GM18519 (cell line): ENCODE results near the gene LRRC23.

Experiments
- ATAC-seq: cut with Tn5 transposase; IDR thresholded peaks from one replicate; pipeline ENCODE4 v1.9.1; 2021; ENCODE audit warnings: mild to moderate bottlenecking, moderate library complexity; ENCODE audit not compliant: unreplicated experiment, low FRiP score

LRRC23 gene

DNA sequence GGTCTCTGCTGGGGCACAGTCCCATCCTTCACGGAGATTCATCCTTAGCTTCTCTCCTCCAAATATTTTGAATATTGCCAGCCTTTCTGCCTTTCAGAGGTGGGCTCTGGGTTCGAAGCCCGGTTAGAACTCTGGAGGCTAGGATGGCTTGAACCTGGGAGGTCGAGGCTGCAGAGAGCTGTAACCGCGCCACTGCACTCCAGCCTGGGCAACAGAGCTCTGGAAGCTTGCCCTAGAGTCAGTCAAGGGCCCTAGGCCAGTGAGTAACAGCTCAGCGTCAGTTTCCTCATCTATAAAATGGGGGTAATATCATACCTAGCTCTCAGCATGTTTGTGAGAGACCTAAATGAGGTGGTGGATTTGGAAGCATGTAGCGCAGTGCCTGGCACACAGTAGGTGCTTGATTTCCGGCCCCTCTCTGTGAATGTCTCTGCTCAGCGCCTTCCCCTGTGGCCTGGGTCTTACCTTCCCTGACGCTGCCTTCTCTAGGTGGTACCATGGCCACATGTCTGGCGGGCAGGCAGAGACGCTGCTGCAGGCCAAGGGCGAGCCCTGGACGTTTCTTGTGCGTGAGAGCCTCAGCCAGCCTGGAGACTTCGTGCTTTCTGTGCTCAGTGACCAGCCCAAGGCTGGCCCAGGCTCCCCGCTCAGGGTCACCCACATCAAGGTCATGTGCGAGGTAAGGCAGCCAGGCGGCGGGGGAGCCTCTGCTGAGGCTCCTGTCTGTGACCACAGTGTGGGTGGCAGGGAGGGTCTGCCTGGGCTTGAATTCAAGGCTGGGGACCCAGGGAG is 49.9 kb downstream of the LRRC23 start:
- no peak for ATAC-seq

DNA sequence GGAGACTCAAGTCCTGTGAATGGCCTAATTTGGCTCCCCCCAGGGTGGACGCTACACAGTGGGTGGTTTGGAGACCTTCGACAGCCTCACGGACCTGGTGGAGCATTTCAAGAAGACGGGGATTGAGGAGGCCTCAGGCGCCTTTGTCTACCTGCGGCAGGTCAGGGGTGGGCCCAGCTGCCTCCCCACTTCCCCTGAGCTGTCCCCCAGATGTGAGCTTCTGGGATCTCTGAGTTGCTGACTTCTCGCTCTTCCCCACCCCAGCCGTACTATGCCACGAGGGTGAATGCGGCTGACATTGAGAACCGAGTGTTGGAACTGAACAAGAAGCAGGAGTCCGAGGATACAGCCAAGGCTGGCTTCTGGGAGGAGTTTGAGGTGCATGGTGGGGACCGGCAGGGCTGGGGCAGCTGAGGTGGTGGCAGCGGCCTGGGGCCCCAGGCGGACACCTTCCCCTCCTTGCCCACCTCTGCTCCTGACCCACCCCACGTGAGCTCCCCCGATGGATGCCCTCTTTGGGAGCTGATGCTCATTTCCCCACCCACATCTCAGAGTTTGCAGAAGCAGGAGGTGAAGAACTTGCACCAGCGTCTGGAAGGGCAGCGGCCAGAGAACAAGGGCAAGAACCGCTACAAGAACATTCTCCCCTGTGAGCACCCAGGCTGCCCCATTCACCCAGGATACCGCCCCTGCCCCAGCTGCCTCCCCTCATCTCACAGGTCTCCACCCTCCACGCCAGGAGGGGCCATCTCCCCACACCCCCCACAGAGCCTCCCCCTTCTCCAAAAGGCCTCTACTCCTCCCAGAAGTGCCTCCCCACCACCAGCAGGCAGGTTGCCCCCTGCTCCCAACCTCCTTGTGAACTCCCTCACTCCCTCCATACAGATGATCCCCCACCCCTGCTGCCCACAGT is 50.7 kb downstream of the LRRC23 start:
- no peak for ATAC-seq

- ATAC-seq, result no peak
These were observed 51.6 kb downstream of the LRRC23 start for GRCh38 chr12:6956021-6956727.

GRCh38 chr12:6957151-6957701 is 52.6 kb downstream of the LRRC23 start:
- no peak for ATAC-seq

- ATAC-seq, result no peak
These were observed 53.4 kb downstream of the LRRC23 start for GRCh38 chr12:6957741-6958608.

GRCh38 chr12:6958609-6959057 is 54.0 kb downstream of the LRRC23 start:
- no peak for ATAC-seq

DNA sequence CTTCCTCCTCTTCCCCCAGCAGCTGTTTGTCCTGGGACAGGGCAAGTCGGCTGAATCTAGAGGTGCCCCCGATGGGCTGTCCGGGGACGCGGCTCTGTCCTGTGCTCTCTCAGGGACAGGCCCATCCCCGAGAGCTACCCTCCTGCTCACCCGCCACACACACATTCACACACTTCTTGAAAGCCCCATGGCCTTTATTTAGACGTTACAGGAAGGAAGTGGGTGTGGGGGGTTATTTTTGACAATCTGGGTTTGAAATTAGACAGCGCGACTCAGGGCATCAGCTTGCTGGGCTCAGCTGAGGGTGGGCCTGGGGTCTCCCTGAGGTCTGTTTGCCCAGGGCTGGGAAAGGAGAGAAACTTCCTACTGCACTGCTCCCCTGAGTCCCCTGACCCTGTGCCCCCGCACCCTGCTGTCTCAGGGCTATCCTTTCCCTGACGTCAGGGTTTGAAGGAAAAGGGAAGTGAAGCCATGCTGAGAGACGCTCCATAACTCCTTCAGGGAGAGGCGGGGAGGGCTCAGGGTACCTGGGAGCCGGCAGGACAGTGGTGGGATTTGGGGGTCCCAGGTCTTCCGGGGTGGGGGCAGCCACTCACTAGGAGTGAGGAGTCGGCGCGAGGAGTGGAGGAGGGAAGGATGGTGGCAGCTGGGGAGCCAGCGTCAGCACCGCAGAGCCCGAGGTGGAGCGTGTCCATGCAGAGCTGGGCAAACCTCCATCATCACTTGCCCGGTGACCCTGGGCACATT is 54.6 kb downstream of the LRRC23 start:
- ATAC-seq, result no peak

GRCh38 chr12:6959805-6960592 is 55.4 kb downstream of the LRRC23 start:
- ATAC-seq, result no peak

DNA sequence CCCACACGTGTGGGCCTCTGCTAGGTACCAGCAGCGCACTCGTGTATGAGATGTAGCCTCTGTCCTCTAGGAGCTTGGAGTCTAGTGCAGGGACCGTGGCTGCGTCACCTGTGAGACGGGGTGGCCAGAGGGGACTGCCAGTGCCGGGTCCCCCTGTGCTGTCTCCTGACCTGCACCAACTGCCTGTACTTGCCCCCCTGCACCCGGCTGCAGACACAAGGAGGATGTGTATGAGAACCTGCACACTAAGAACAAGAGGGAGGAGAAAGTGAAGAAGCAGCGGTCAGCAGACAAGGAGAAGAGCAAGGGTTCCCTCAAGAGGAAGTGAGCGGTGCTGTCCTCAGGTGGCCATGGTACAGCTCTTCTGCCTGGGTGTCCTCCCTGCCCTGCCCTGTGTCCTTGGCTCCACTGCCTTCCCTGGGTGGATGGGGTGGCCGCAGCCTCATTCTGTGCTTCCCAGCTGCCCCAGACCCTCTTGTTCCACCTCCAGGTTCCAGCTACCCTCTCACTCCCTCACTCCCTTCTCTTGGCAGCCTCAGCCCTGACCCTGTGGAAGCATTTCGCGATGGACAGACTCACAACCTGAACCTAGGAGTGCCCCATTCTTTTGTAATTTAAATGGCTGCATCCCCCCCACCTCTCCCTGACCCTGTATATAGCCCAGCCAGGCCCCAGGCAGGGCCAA is 56.1 kb downstream of the LRRC23 start:
- no peak for ATAC-seq

GRCh38 chr12:6961278-6961694 is 56.7 kb downstream of the LRRC23 start:
- no peak for ATAC-seq

DNA sequence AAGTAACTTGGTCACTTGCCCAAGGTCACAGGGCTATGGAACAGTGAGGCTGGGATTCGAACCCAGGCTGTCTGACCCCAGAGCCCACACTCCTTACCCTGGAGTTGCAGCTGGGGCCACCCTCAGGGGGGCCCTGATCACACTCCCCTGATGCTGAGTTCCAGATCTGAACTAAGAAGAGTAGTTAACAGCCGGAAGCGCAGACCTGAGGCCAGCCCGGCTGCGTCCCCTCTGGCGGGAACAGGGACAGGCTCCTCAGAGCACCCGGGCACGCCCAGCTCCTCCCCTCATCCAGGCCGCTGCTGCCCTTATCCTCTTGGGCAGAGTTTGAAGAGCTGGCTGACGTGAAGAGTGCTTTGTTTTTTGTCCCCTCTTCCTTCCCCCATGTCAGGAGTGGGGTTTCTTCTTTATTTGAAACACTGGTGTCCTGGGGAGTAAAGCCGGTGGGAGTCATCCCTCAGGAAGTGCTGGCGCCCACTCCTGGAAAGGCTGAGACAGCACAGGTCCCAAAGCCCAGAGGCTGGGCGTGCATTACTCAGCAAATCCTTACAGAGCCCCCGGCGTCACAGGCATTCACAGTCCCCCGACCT is 57.2 kb downstream of the LRRC23 start:
- ATAC-seq, result no peak

GRCh38 chr12:6962285-6963015 is 57.8 kb downstream of the LRRC23 start:
- no peak for ATAC-seq

DNA sequence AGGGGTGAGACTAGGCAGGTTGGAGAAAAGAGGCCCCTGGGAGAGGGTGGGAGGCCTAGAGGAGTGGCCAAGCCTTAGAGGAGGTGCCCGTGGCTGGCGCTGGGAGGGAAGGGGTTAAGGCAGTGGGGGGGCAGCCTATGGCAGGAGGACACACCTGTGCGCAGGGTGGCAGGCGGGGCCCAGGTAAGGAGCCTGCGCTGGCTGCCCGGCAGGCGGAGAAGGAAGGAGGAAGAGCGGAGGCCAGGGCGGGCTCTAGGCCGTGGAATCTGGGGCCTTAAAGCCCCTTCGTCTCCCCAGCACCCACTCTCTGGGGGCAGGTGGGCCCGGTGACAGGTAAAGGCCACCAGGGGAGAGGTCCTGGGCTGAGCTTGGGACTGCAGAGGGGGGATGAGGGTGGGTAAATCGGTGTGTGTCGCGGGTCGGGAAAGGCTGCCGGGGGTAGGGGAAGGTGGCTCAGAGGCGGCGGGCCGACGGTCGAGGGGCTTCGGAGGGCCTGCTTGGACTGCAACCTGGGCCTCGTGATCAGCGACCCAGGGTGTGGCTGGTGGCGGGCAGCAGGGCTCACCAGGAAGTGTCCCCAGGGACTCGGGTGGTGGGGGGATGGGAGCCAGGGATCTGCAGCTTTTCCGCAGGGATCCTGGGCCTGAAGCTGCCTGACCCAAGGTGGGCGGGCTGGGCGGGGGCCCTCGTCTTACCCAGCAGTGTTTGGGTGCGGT is 58.6 kb downstream of the LRRC23 start:
- ATAC-seq, result no peak
